Measurements from ENCODE around the gene OTOF. TPM values are rescaled to one million over a fixed set of nuclear protein-coding genes. Genes with fewer than 3 reads are reported as not detected.

Gene OTOF
- polyA plus RNA-seq, 1 of the 3 experiments (the other 2 are of a cell fraction), result not detected

- ChIA-PET CTCF (interaction anchor here (2.0 kb wide), 1 partner anchor 21 kb away, joined by 4 read pairs; no protein-coding TSS in a partner anchor), POLR2A (no interaction called here)
- H3F3A ChIP-seq (replicated peaks; ENCODE audit: insufficient read depth), result no peaks in the 10 kb centered on the region
- H3K36me3 ChIP-seq (replicated peaks in 1 of 2; ENCODE audit: control insufficient read depth in 1 of 2, insufficient read depth in 2 of 2, low read length in 1 of 2), result no peaks in the 10 kb centered on the region
- no peak overlapping the region for H2AFZ ChIP-seq (ENCODE audit: low read depth)
- H3K27ac ChIP-seq (ENCODE audit: low read depth in 2 of 2, low read length in 1 of 2), result no peak overlapping the region
- H3K9ac ChIP-seq, result no peak overlapping the region
- no peak for DNase-seq
- no peak overlapping the region for H3K4me2 ChIP-seq
- H3K4me1 ChIP-seq (ENCODE audit: control insufficient read depth in 1 of 2, insufficient read depth in 2 of 2, low read depth in 1 of 2, low read length in 1 of 2), result no peaks in the 10 kb centered on the region
- H3K79me2 ChIP-seq (ENCODE audit: insufficient read depth), result no peaks in the 10 kb centered on the region
- WGBS (ENCODE audit: low lambda C conversion rate), result 60% methylated on average over 8 of the region's 8 CpGs
- H3K4me3 ChIP-seq (ENCODE audit: low read depth in 2 of 2, low read length in 1 of 2), result no peak overlapping the region
- H3K9me2 ChIP-seq, result no peaks in the 10 kb centered on the region
- no peaks in the 10 kb centered on the region for H4K20me1 ChIP-seq (ENCODE audit: insufficient read depth)
- H3K9me3 ChIP-seq, result no peaks in the 10 kb centered on the region
- TF ChIP-seq GATA2 (CRISPR knock-in tag; IDR thresholded peaks at IDR 0.05), result no peak
- no peak for TF ChIP-seq EZH2phosphoT487 (IDR thresholded peaks at IDR 0.05; ENCODE audit: borderline replicate concordance, low read depth)
- TF ChIP-seq RXRA (IDR thresholded peaks at IDR 0.05; ENCODE audit: borderline replicate concordance, low read depth), result no peak
- no peak for TF ChIP-seq NRF1 (IDR thresholded peaks at IDR 0.05; ENCODE audit: low read depth, low read length)
- H3K27me3 ChIP-seq (ENCODE audit: insufficient read depth), result peaks cover 24% of the 10 kb centered on the region; the same call in 1 of the 2 replicates
These were observed 17.0 kb upstream of the OTOF start for GRCh38 chr2:26494891-26495290.

DNA sequence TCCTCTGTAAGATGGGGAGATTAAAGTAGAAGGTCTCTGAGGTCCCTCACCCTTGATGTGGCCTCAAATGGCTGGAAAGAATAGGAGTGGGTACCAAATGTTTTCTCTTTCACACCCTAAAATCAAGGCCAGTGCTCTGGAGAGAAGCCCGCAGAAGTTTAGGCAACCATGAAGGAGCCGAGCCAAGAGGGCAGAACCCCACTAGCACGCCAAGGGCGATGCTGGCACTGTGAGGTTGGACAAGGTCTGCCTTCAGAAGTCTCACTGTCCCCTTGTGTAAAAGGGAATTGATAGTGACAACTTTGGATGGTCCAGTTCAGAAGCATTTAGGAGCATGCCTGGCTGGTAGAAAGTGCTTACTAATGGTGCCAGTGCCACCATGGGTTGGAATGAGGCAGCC, 16.3 kb upstream of the OTOF start:
- no peaks in the 10 kb centered on the region for H4K20me1 ChIP-seq (ENCODE audit: insufficient read depth)
- POLR2A ChIA-PET, result no interaction called here
- H3K27ac ChIP-seq (ENCODE audit: low read depth in 2 of 2, low read length in 1 of 2), result no peak overlapping the region
- no peaks in the 10 kb centered on the region for H3K4me1 ChIP-seq (ENCODE audit: control insufficient read depth in 1 of 2, insufficient read depth in 2 of 2, low read depth in 1 of 2, low read length in 1 of 2)
- 98% methylated on average over 4 of the region's 4 CpGs for WGBS (ENCODE audit: low lambda C conversion rate)
- H2AFZ ChIP-seq (ENCODE audit: low read depth), result no peak overlapping the region
- no peak for DNase-seq
- CTCF ChIA-PET, result no interaction called here
- H3K9me2 ChIP-seq, result no peaks in the 10 kb centered on the region
- no peak overlapping the region for H3K9ac ChIP-seq
- TF ChIP-seq USF2 (IDR thresholded peaks at IDR 0.05; ENCODE audit: borderline replicate concordance, low read depth, low read length) (no peak), POLR2AphosphoS5 (IDR thresholded peaks at IDR 0.05; ENCODE audit: low read depth, low read length) (no peak), FOXM1 (IDR thresholded peaks at IDR 0.05; ENCODE audit: low read depth) (no peak), YY1 (IDR thresholded peaks at IDR 0.05; ENCODE audit: low read depth) (no peak), CTCF (IDR thresholded peaks at IDR 0.05) (no peak), EP300 (IDR thresholded peaks at IDR 0.05; ENCODE audit: borderline replicate concordance in 1 of 2, low read depth in 1 of 2, low read length in 1 of 2) (no peak), FOXJ3 (CRISPR knock-in tag; IDR thresholded peaks at IDR 0.05) (no peak), ELF1 (IDR thresholded peaks at IDR 0.05) (no peak), CHD2 (IDR thresholded peaks at IDR 0.05; ENCODE audit: low read length, partially characterized antibody) (no peak), GABPA (IDR thresholded peaks at IDR 0.05; ENCODE audit: low read depth) (no peak), NRF1 (IDR thresholded peaks at IDR 0.05; ENCODE audit: low read depth, low read length) (no peak)
- TF ChIP-seq, protein P1, sequence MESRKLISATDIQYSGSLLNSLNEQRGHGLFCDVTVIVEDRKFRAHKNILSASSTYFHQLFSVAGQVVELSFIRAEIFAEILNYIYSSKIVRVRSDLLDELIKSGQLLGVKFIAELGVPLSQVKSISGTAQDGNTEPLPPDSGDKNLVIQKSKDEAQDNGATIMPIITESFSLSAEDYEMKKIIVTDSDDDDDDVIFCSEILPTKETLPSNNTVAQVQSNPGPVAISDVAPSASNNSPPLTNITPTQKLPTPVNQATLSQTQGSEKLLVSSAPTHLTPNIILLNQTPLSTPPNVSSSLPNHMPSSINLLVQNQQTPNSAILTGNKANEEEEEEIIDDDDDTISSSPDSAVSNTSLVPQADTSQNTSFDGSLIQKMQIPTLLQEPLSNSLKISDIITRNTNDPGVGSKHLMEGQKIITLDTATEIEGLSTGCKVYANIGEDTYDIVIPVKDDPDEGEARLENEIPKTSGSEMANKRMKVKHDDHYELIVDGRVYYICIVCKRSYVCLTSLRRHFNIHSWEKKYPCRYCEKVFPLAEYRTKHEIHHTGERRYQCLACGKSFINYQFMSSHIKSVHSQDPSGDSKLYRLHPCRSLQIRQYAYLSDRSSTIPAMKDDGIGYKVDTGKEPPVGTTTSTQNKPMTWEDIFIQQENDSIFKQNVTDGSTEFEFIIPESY (IDR thresholded peaks at IDR 0.05; ENCODE audit: borderline replicate concordance, low read depth), result no peak
- H3K4me2 ChIP-seq, result no peak overlapping the region
- H3K4me3 ChIP-seq (ENCODE audit: low read depth in 2 of 2, low read length in 1 of 2), result no peak overlapping the region
- H3K36me3 ChIP-seq (replicated peaks in 1 of 2; ENCODE audit: control insufficient read depth in 1 of 2, insufficient read depth in 2 of 2, low read length in 1 of 2), result no peaks in the 10 kb centered on the region
- no peaks in the 10 kb centered on the region for H3K79me2 ChIP-seq (ENCODE audit: insufficient read depth)
- no peaks in the 10 kb centered on the region for H3K9me3 ChIP-seq
- H3K27me3 ChIP-seq (ENCODE audit: insufficient read depth), result peaks cover 24% of the 10 kb centered on the region; the same call in 1 of the 2 replicates
- no peaks in the 10 kb centered on the region for H3F3A ChIP-seq (replicated peaks; ENCODE audit: insufficient read depth)

Data from SK-N-SH (cell line).